ENCODE data around the gene INKA2. TPM values are rescaled to one million over a fixed set of nuclear protein-coding genes. Genes with fewer than 3 reads are reported as not detected.

Gene INKA2
- total and polyA plus RNA-seq, 2 of the 4 experiments (the other 2 are of a cell fraction): 2.2 to 2.6 TPM

- Histone ChIP-seq H3K4me1 (ENCODE audit: control insufficient read depth, insufficient read depth, low read length) (peaks cover 37% of the 10 kb centered on the region), H3K4ac (ENCODE audit: low read depth, low read length) (peak overlapping the region; percentile 64), H4K20me1 (ENCODE audit: insufficient read depth, low read length) (peaks cover 13% of the 10 kb centered on the region; the same call in 1 of the 2 replicates), H3K9me1 (ENCODE audit: insufficient read depth, low read length) (peaks cover 46% of the 10 kb centered on the region), H2BK20ac (ENCODE audit: low read depth, low read length) (no peak overlapping the region), H3K9me3 (ENCODE audit: control insufficient read depth, insufficient read depth, low read length) (no peaks in the 10 kb centered on the region), H4K91ac (ENCODE audit: insufficient read depth, low read depth, low read length) (peak overlapping the region; percentile 47), H3K36me3 (ENCODE audit: control insufficient read depth, insufficient read depth, low read length) (no peaks in the 10 kb centered on the region), H3K79me1 (ENCODE audit: low read depth in 1 of 2, low read length in 2 of 2) (peaks cover 11 to 40% of the 10 kb centered on the region in 2 experiments; a peak in 2 of 4 replicates), H3K4me2 (ENCODE audit: low read depth, low read length) (peak overlapping the region; percentile 94), H3K14ac (replicated peaks; ENCODE audit: low read depth, low read length) (no peak overlapping the region), H3K4me3 (ENCODE audit: insufficient read depth, low read depth, low read length) (peak overlapping the region; percentile 65), H2BK5ac (ENCODE audit: low read depth, low read length, poor library complexity, severe bottlenecking) (no peak overlapping the region), H4K8ac (ENCODE audit: low read depth in 2 of 2, low read length in 2 of 2) (peak overlapping the region; percentile 14 to 68; a peak in 2 of 4 replicates), H4K5ac (ENCODE audit: low read depth, low read length) (no peak overlapping the region), H2AK5ac (ENCODE audit: low read depth, low read length) (no peak overlapping the region), H3K27ac (ENCODE audit: insufficient read depth, low read length) (no peak overlapping the region), H3K56ac (ENCODE audit: extremely low read depth, insufficient read depth, low read length) (peak overlapping the region; percentile 4; the same call in 1 of the 2 replicates), H3K18ac (ENCODE audit: low read depth, low read length) (no peak overlapping the region), H2AFZ (replicated peaks; ENCODE audit: low read length, poor library complexity) (peak overlapping the region; percentile 97), H2AK9ac (replicated peaks; ENCODE audit: low read depth, low read length, poor library complexity) (peak overlapping the region; percentile 73), H3K23ac (ENCODE audit: low read depth, low read length) (peak overlapping the region; percentile 70; the same call in 1 of the 2 replicates), H3K27me3 (ENCODE audit: control insufficient read depth, insufficient read depth, low read length) (no peaks in the 10 kb centered on the region), H2BK120ac (ENCODE audit: low read depth, low read length) (peak overlapping the region; percentile 59; the same call in 1 of the 2 replicates), H3K9ac (ENCODE audit: low read depth, low read length) (peak overlapping the region; percentile 43; the same call in 1 of the 2 replicates), H2BK15ac (ENCODE audit: low read depth, low read length) (peak overlapping the region; percentile 20; the same call in 1 of the 3 replicates)
- in situ Hi-C loops (cut with MboI; ENCODE audit: low sequenced_read_pairs): no loop called here
- WGBS, 2 experiments (ENCODE audit: extremely low coverage in 2 of 2, insufficient read length in 1 of 2): 15% methylated on average over 30 of the region's 63 CpGs; no CpG with 5 or more reads in 1 of the 2 experiments
- TF ChIP-seq RFX5 (IDR thresholded peaks at IDR 0.05; ENCODE audit: low read depth, low read length) (no peak), CEBPB (IDR thresholded peaks at IDR 0.05; ENCODE audit: low read depth, low read length) (no peak), MAFK (IDR thresholded peaks at IDR 0.05; ENCODE audit: low read depth, low read length) (no peak)
- intact Hi-C loops (cut with micrococcal nuclease): no loop called here
- no TSS peak for BruUV-seq (replicated peaks)
- dilution Hi-C loops (cut with HindIII; ENCODE audit: low sequenced_read_pairs, unreplicated experiment): no loop called here
- peak; percentile 5 for ATAC-seq (ENCODE audit: low read depth)
- ChIA-PET POLR2A (ENCODE audit: unreplicated experiment) (no interaction called here), CTCF (interaction anchor here (1.1 kb wide), 1 partner anchor 14 kb away, joined by 6 read pairs; no protein-coding TSS in a partner anchor)
- peak; percentile 52 for DNase-seq
These were observed 950 bp upstream of the INKA2 start for GRCh38 chr1:111739925-111740765.
